Body of pancreas (tissue), 4 donors: Measurements from ENCODE around the gene PCSK4.

ENCODE experiments used
- CTCF ChIP-seq, 7 experiments: fragments of 450-650 bp in 4 of 7; fragments of 200-600 bp in 3 of 7; sonication (generic) in 3 of 7; IDR thresholded peaks; one replicate each; pipeline ENCODE4 v1.5.1; 2016 to 2019; ENCODE audit warnings: antibody characterized with exemption in 7 of 7
- POLR2A ChIP-seq, 3 donors: fragments of 450-650 bp; IDR thresholded peaks; one replicate each; pipeline ENCODE4 v1.6.1; 2016; ENCODE audit warnings: antibody characterized with exemption in 3 of 3, mild to moderate bottlenecking in 2 of 3

GRCh38 chr19:1435378-1435989 lies 54.7 kb downstream of the PCSK4 start:
- TF ChIP-seq CTCF (IDR thresholded peaks at IDR 0.05) (no peak), POLR2A (IDR thresholded peaks at IDR 0.05) (no peak)
